PFSK-1 (cell line): ENCODE measurements around the gene PPARA.

Experiments
- FOXP2 ChIP-seq: optimal IDR thresholded peaks from 2 replicates; pipeline ENCODE3; 2011; ENCODE audit warnings: borderline replicate concordance, control low read depth, inconsistent platforms; ENCODE audit not compliant: insufficient read depth; ENCODE audit errors: extremely low read length, extremely low read depth
- POLR2AphosphoS5 ChIP-seq: IDR thresholded peaks from 2 replicates; pipeline ENCODE4 v1.6.1; 2012; ENCODE audit warnings: low read depth, mild to moderate bottlenecking, control low read depth, low read length, moderate library complexity
- REST ChIP-seq, 2 experiments: IDR thresholded peaks; 2 replicates each; pipeline versions ENCODE4 v1.6.1 to v1.8.0; 2011 to 2012; ENCODE audit warnings: low read depth in 2 of 2, low read length in 2 of 2, control low read depth in 1 of 2, inconsistent platforms in 1 of 2, mild to moderate bottlenecking in 1 of 2, moderate library complexity in 1 of 2; ENCODE audit not compliant: insufficient read depth in 1 of 2
- SIN3A ChIP-seq: IDR thresholded peaks from 2 replicates; pipeline ENCODE4 v1.6.1; 2012; ENCODE audit warnings: mild to moderate bottlenecking, low read length, moderate library complexity, borderline replicate concordance; ENCODE audit not compliant: insufficient read depth
- TAF1 ChIP-seq: IDR thresholded peaks from 2 replicates; pipeline ENCODE4 v1.6.1; 2012; ENCODE audit warnings: low read length, control low read depth, borderline replicate concordance; ENCODE audit not compliant: insufficient read depth

Gene PPARA

GRCh38 chr22:46214616-46215015 is 64.3 kb downstream of the PPARA start:
- TF ChIP-seq POLR2AphosphoS5: no peak
- TF ChIP-seq FOXP2: no peak
- TF ChIP-seq SIN3A: no peak
- TF ChIP-seq REST (IDR thresholded peaks at IDR 0.05; ENCODE audit: insufficient read depth in 1 of 2, low read depth in 2 of 2, low read length in 2 of 2): no peak
- no peak for TF ChIP-seq TAF1

DNA sequence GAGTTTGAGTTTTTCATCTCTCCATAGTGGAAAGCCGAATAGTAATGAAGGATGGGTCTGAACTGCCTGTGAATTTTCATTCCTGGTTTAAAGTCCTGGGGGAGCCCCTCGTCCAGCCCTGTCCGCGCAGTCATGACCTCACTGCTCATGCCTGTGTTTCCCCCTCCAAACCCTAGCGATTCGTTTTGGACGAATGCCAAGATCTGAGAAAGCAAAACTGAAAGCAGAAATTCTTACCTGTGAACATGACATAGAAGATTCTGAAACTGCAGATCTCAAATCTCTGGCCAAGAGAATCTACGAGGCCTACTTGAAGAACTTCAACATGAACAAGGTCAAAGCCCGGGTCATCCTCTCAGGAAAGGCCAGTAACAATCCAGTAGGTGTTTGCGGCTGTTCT is 69.3 kb downstream of the PPARA start:
- TF ChIP-seq SIN3A: no peak
- no peak for TF ChIP-seq POLR2AphosphoS5
- no peak for TF ChIP-seq REST (IDR thresholded peaks at IDR 0.05; ENCODE audit: insufficient read depth in 1 of 2, low read depth in 2 of 2, low read length in 2 of 2)
- no peak for TF ChIP-seq FOXP2
- TF ChIP-seq TAF1: no peak

GRCh38 chr22:46220921-46221320 is 70.6 kb downstream of the PPARA start:
- TF ChIP-seq TAF1 (no peak), SIN3A (no peak), POLR2AphosphoS5 (no peak), FOXP2 (no peak), REST (IDR thresholded peaks at IDR 0.05; ENCODE audit: insufficient read depth in 1 of 2, low read depth in 2 of 2, low read length in 2 of 2) (no peak)

- TF ChIP-seq SIN3A (no peak), POLR2AphosphoS5 (no peak), TAF1 (no peak), REST (IDR thresholded peaks at IDR 0.05; ENCODE audit: insufficient read depth in 1 of 2, low read depth in 2 of 2, low read length in 2 of 2) (no peak), FOXP2 (no peak)
These were observed 73.9 kb downstream of the PPARA start for GRCh38 chr22:46224044-46224897.

GRCh38 chr22:46224898-46225290 is 74.6 kb downstream of the PPARA start:
- TF ChIP-seq TAF1: no peak
- TF ChIP-seq POLR2AphosphoS5: no peak
- no peak for TF ChIP-seq FOXP2
- no peak for TF ChIP-seq SIN3A
- TF ChIP-seq REST (IDR thresholded peaks at IDR 0.05; ENCODE audit: insufficient read depth in 1 of 2, low read depth in 2 of 2, low read length in 2 of 2): no peak
